IMR-90 (cell line): ENCODE measurements around the gene SORL1. TPM values are rescaled to one million over a fixed set of nuclear protein-coding genes. Genes with fewer than 3 reads are reported as not detected.

Experiments used
- ATAC-seq: fragments of 200-7000 bp; cut with Tn5 transposase; 2 replicates; pipeline ENCODE4 v1.9.1; 2020; ENCODE audit warnings: low read depth, mild to moderate bottlenecking, moderate library complexity
- BruUV-seq: library from RNA; stranded (reverse); fragments of 400-500 nt; replicated peaks from 2 replicates; lab custom pipeline; 2021; lab: Mats Ljungman, UMichigan
- CTCF ChIA-PET: fragments of 300-600 bp; formaldehyde crosslinking; extraction: SDS; loops from one replicate; lab custom pipeline; 2021; ENCODE audit warnings: antibody characterized with exemption; lab: Yijun Ruan, JAX
- POLR2A ChIA-PET: fragments of 300-600 bp; sonication (Branson Sonifier 250); formaldehyde crosslinking; loops from one replicate; lab custom pipeline; 2022; ENCODE audit warnings: antibody characterized with exemption; ENCODE audit not compliant: unreplicated experiment; lab: Charles Lee
- DNase-seq: peaks from one replicate; pipeline ENCODE4 v3.0.0; 2013
- H2AFZ ChIP-seq: replicated peaks from 2 replicates; pipeline ENCODE3; 2013; ENCODE audit warnings: low read length, mild to moderate bottlenecking; ENCODE audit not compliant: poor library complexity
- H2AK5ac ChIP-seq: 2 replicates; pipeline ENCODE4 v1.6.1; 2013; ENCODE audit warnings: low read depth, low read length, inconsistent platforms
- H2AK9ac ChIP-seq: replicated peaks from 2 replicates; pipeline ENCODE3; 2013; ENCODE audit warnings: mild to moderate bottlenecking, low read depth, low read length, moderate library complexity; ENCODE audit not compliant: poor library complexity
- H2BK120ac ChIP-seq: 2 replicates; pipeline ENCODE4 v1.6.1; 2013; ENCODE audit warnings: low read depth, low read length, inconsistent platforms
- H2BK15ac ChIP-seq: 3 replicates; pipeline ENCODE4 v1.6.1; 2013; ENCODE audit warnings: low read depth, low read length, inconsistent platforms
- H2BK20ac ChIP-seq: 2 replicates; pipeline ENCODE4 v1.6.1; 2013; ENCODE audit warnings: low read depth, mild to moderate bottlenecking, inconsistent platforms, low read length, moderate library complexity
- H2BK5ac ChIP-seq: 2 replicates; pipeline ENCODE4 v1.6.1; 2013; ENCODE audit warnings: mild to moderate bottlenecking, low read depth, low read length, inconsistent platforms; ENCODE audit not compliant: poor library complexity, severe bottlenecking
- H3K14ac ChIP-seq: replicated peaks from 2 replicates; pipeline ENCODE4 v1.6.1; 2013; ENCODE audit warnings: low read depth, low read length, inconsistent platforms
- H3K18ac ChIP-seq: 2 replicates; pipeline ENCODE4 v1.6.1; 2013; ENCODE audit warnings: low read depth, low read length, control low read depth
- H3K23ac ChIP-seq: 2 replicates; pipeline ENCODE4 v1.6.1; 2013; ENCODE audit warnings: low read depth, low read length, inconsistent platforms
- H3K27ac ChIP-seq: 2 replicates; pipeline ENCODE4 v1.5.1; 2013; ENCODE audit warnings: mild to moderate bottlenecking, control low read depth, low read length; ENCODE audit not compliant: insufficient read depth
- H3K27me3 ChIP-seq: 2 replicates; pipeline ENCODE4 v1.6.1; 2013; ENCODE audit warnings: low read length; ENCODE audit not compliant: control insufficient read depth, insufficient read depth
- H3K36me3 ChIP-seq: 2 replicates; pipeline ENCODE4 v1.6.1; 2013; ENCODE audit warnings: low read length, mixed read lengths; ENCODE audit not compliant: control insufficient read depth, insufficient read depth
- H3K4ac ChIP-seq: 2 replicates; pipeline ENCODE4 v1.6.1; 2013; ENCODE audit warnings: low read depth, low read length, inconsistent platforms
- H3K4me1 ChIP-seq: 2 replicates; pipeline ENCODE4 v1.6.1; 2013; ENCODE audit warnings: low read length, mixed read lengths; ENCODE audit not compliant: control insufficient read depth, insufficient read depth
- H3K4me2 ChIP-seq: 2 replicates; pipeline ENCODE4 v1.6.1; 2013; ENCODE audit warnings: low read depth, mild to moderate bottlenecking, control low read depth, low read length, moderate library complexity
- H3K4me3 ChIP-seq: 2 replicates; pipeline ENCODE4 v1.5.1; 2013; ENCODE audit warnings: low read depth, mild to moderate bottlenecking, control low read depth, low read length, moderate library complexity; ENCODE audit not compliant: insufficient read depth
- H3K56ac ChIP-seq: 2 replicates; pipeline ENCODE4 v1.6.1; 2013; ENCODE audit warnings: low read length, inconsistent platforms; ENCODE audit not compliant: insufficient read depth; ENCODE audit errors: extremely low read depth
- H3K79me1 ChIP-seq, 2 experiments: 2 replicates each; pipeline ENCODE4 v1.6.1; 2013; ENCODE audit warnings: low read length in 2 of 2, inconsistent platforms in 1 of 2, low read depth in 1 of 2
- H3K9ac ChIP-seq: 2 replicates; pipeline ENCODE4 v1.6.1; 2013; ENCODE audit warnings: low read depth, low read length, control low read depth
- H3K9me1 ChIP-seq: 2 replicates; pipeline ENCODE4 v1.6.1; 2013; ENCODE audit warnings: low read length, inconsistent platforms; ENCODE audit not compliant: insufficient read depth
- H3K9me3 ChIP-seq: 2 replicates; pipeline ENCODE4 v1.6.1; 2013; ENCODE audit warnings: low read length; ENCODE audit not compliant: control insufficient read depth, insufficient read depth
- H4K20me1 ChIP-seq: 2 replicates; pipeline ENCODE4 v1.6.1; 2013; ENCODE audit warnings: low read length, inconsistent platforms; ENCODE audit not compliant: insufficient read depth
- H4K5ac ChIP-seq: 2 replicates; pipeline ENCODE4 v1.6.1; 2013; ENCODE audit warnings: mild to moderate bottlenecking, low read depth, low read length, control low read depth
- H4K8ac ChIP-seq, 2 experiments: 2 replicates each; pipeline ENCODE4 v1.6.1; 2013; ENCODE audit warnings: low read depth in 2 of 2, low read length in 2 of 2, control low read depth in 1 of 2, inconsistent platforms in 1 of 2
- H4K91ac ChIP-seq: 2 replicates; pipeline ENCODE4 v1.6.1; 2013; ENCODE audit warnings: low read depth, low read length, inconsistent platforms; ENCODE audit not compliant: insufficient read depth
- BHLHE40 ChIP-seq: fragments of 150-350 bp; IDR thresholded peaks from 2 replicates; pipeline ENCODE4 v1.6.1; 2016; ENCODE audit warnings: mild to moderate bottlenecking, low read depth, low read length
- CEBPB ChIP-seq: IDR thresholded peaks from 2 replicates; pipeline ENCODE4 v1.6.1; 2012; ENCODE audit warnings: low read depth, low read length, improper control_type of control experiment
- CHD1 ChIP-seq: IDR thresholded peaks from 2 replicates; pipeline ENCODE4 v1.6.1; 2012; ENCODE audit warnings: low read depth, low read length, improper control_type of control experiment
- CTCF ChIP-seq: conservative IDR thresholded peaks from 2 replicates; pipeline ENCODE4 v1.5.1; 2012; ENCODE audit warnings: mild to moderate bottlenecking, low read depth, low read length, improper control_type of control experiment
- FOS ChIP-seq: fragments of 150-350 bp; IDR thresholded peaks from 2 replicates; pipeline ENCODE4 v1.6.1; 2016; ENCODE audit warnings: low read depth, low read length
- MAFK ChIP-seq: IDR thresholded peaks from 2 replicates; pipeline ENCODE4 v1.6.1; 2012; ENCODE audit warnings: low read depth, low read length, improper control_type of control experiment
- MAZ ChIP-seq: IDR thresholded peaks from 2 replicates; pipeline ENCODE4 v1.6.1; 2012; ENCODE audit warnings: low read depth, mild to moderate bottlenecking, low read length, improper control_type of control experiment, moderate library complexity, borderline replicate concordance
- MXI1 ChIP-seq: IDR thresholded peaks from 2 replicates; pipeline ENCODE4 v1.6.1; 2012; ENCODE audit warnings: low read depth, mild to moderate bottlenecking, low read length, moderate library complexity, borderline replicate concordance
- POLR2A ChIP-seq: IDR thresholded peaks from 2 replicates; pipeline ENCODE4 v1.6.1; 2012; ENCODE audit warnings: mild to moderate bottlenecking, low read depth, low read length
- RAD21 ChIP-seq: IDR thresholded peaks from 2 replicates; pipeline ENCODE4 v1.6.1; 2012; ENCODE audit warnings: low read length, improper control_type of control experiment
- RCOR1 ChIP-seq: IDR thresholded peaks from 2 replicates; pipeline ENCODE4 v1.6.1; 2012; ENCODE audit warnings: mild to moderate bottlenecking, low read length, improper control_type of control experiment; ENCODE audit not compliant: insufficient replicate concordance
- RFX5 ChIP-seq: IDR thresholded peaks from 2 replicates; pipeline ENCODE4 v1.8.0; 2012; ENCODE audit warnings: low read depth, mild to moderate bottlenecking, low read length, moderate library complexity
- SMC3 ChIP-seq: fragments of 150-350 bp; IDR thresholded peaks from 2 replicates; pipeline ENCODE4 v1.6.1; 2016; ENCODE audit warnings: low read depth, mild to moderate bottlenecking, antibody characterized with exemption, low read length, moderate library complexity
- USF2 ChIP-seq: fragments of 150-350 bp; IDR thresholded peaks from 2 replicates; pipeline ENCODE4 v1.6.1; 2017; ENCODE audit warnings: mild to moderate bottlenecking, antibody characterized with exemption, low read length, low read depth
- WGBS, 2 experiments: methylation state at CpG; one replicate each; pipeline versions ENCODE4 v1.1.5 to v1.1.7; 2013; ENCODE audit warnings: missing lambda C conversion rate in 2 of 2; ENCODE audit not compliant: insufficient read length in 1 of 2; ENCODE audit errors: extremely low coverage in 2 of 2; 5-methylcytosine and 5-hydroxymethylcytosine counted together
- dilution Hi-C: fragments of 300-500 bp; cut with HindIII; formaldehyde crosslinking; loops from one replicate; pipeline ENCODE4 v1.14.3; 2018; ENCODE audit warnings: low sequenced_read_pairs; ENCODE audit not compliant: unreplicated experiment
- in situ Hi-C: fragments of 300-500 bp; cut with MboI; formaldehyde crosslinking; loops from 3 replicates; pipeline ENCODE4 v1.14.3; 2019; ENCODE audit warnings: low sequenced_read_pairs, inconsistent platforms, mixed read lengths
- intact Hi-C: fragments of 100-400 bp; cut with micrococcal nuclease; formaldehyde crosslinking; loops from 2 replicates; pipeline ENCODE4 v1.10.0; 2022
- polyA plus RNA-seq, 3 experiments: library from polyadenylated mRNA; depleted of rRNA; stranded (reverse); fragments of >200 nt; gene quantifications; 2 replicates each; pipeline ENCODE4 v1.2.3, GENCODE V29; 2012; ENCODE audit warnings: low replicate concordance in 1 of 3
- total RNA-seq: library from RNA; depleted of rRNA; stranded (reverse); fragments of >200 nt; gene quantifications from 2 replicates; pipeline ENCODE4 v1.2.3, GENCODE V29; 2012
- TF ChIP-seq, protein P1 (sequence below): fragments of 150-350 bp; IDR thresholded peaks from 2 replicates; pipeline ENCODE4 v1.6.1; 2016; ENCODE audit warnings: low read depth, mild to moderate bottlenecking, low read length, moderate library complexity, borderline replicate concordance

SORL1 gene
- total and polyA plus RNA-seq, 2 of the 4 experiments (the other 2 are of a cell fraction) = 1.0 to 2.0 TPM

DNA sequence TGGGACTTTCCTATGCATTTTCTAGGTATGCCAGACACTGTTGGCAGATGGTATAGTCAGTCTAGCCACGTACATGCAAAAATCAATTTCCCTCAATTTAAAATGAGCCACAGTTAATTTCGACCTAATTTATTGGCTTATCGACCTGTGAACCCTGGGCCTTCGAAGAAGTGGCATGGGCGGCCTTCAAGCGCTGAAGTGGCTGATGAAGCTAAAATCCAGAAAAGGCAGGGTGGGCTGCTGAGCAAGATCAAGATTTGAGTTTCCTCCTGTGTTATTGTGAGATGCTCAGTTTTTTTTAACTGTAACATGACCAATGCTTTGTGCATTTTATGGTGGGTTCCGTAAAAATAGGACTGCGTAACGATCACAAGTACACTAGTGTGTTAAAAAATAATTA lies 6.4 kb downstream of the SORL1 start:
- no peak overlapping the region for H3K14ac ChIP-seq
- H3K27me3 ChIP-seq = peaks cover 26% of the 10 kb centered on the region
- H3K9me3 ChIP-seq = no peaks in the 10 kb centered on the region
- no peak overlapping the region for H3K18ac ChIP-seq
- no peaks in the 10 kb centered on the region for H4K20me1 ChIP-seq
- H3K4me3 ChIP-seq = no peak overlapping the region
- H3K27ac ChIP-seq = no peak overlapping the region
- H2AFZ ChIP-seq = no peak overlapping the region
- no TSS peak for BruUV-seq
- no peak overlapping the region for H3K56ac ChIP-seq
- no peak overlapping the region for H4K91ac ChIP-seq
- H2BK5ac ChIP-seq = no peak overlapping the region
- no peak overlapping the region for H3K4me2 ChIP-seq
- H4K5ac ChIP-seq = no peak overlapping the region
- H2BK120ac ChIP-seq = no peak overlapping the region
- ChIA-PET CTCF (no interaction called here), POLR2A (no interaction called here)
- no peak overlapping the region for H3K9ac ChIP-seq
- H2BK15ac ChIP-seq = no peak overlapping the region
- no peak for DNase-seq
- no peak overlapping the region for H2AK5ac ChIP-seq
- no peak overlapping the region for H4K8ac ChIP-seq
- no peaks in the 10 kb centered on the region; a peak in 1 of 4 replicates for H3K79me1 ChIP-seq
- H3K4me1 ChIP-seq = no peaks in the 10 kb centered on the region
- no peak overlapping the region for H2AK9ac ChIP-seq
- 100% methylated on average over 1 of the region's 9 CpGs; no CpG with 5 or more reads in 1 of the 2 experiments for WGBS, 2 experiments
- H3K9me1 ChIP-seq = no peaks in the 10 kb centered on the region
- intact Hi-C loops = no loop called here
- TF ChIP-seq MXI1 (no peak), USF2 (no peak), MAZ (no peak), SMC3 (no peak), CEBPB (no peak), BHLHE40 (no peak), RCOR1 (no peak), MAFK (no peak), POLR2A (no peak), RFX5 (no peak), CHD1 (no peak), RAD21 (no peak), CTCF (no peak), FOS (no peak)
- TF ChIP-seq, protein P1, sequence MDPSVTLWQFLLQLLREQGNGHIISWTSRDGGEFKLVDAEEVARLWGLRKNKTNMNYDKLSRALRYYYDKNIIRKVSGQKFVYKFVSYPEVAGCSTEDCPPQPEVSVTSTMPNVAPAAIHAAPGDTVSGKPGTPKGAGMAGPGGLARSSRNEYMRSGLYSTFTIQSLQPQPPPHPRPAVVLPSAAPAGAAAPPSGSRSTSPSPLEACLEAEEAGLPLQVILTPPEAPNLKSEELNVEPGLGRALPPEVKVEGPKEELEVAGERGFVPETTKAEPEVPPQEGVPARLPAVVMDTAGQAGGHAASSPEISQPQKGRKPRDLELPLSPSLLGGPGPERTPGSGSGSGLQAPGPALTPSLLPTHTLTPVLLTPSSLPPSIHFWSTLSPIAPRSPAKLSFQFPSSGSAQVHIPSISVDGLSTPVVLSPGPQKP = no peak
- no peaks in the 10 kb centered on the region for H3K36me3 ChIP-seq
- no peak for ATAC-seq
- dilution Hi-C loops = no loop called here
- no peak overlapping the region for H2BK20ac ChIP-seq
- no peak overlapping the region for H3K23ac ChIP-seq
- in situ Hi-C loops = loop anchor here (25.0 kb wide), 1 partner anchor 654 kb away; the partner anchor contains the start of gene BLID
- no peak overlapping the region for H3K4ac ChIP-seq
